Hepatocyte (in vitro differentiated cells): ENCODE data around the gene HERC2.

Experiments
- CTCF ChIP-seq: fragments of 200-600 bp; sonication (generic); IDR thresholded peaks from 2 replicates; pipeline ENCODE4 v1.5.1; 2016; ENCODE audit warnings: antibody characterized with exemption, mild to moderate bottlenecking; ENCODE audit not compliant: poor library complexity
- EZH2 ChIP-seq: fragments of 200-600 bp; sonication (generic); IDR thresholded peaks from 2 replicates; pipeline ENCODE4 v1.6.1; 2016; ENCODE audit warnings: antibody characterized with exemption, mild to moderate bottlenecking, borderline replicate concordance
- EZH2phosphoT487 ChIP-seq: fragments of 200-600 bp; sonication (generic); IDR thresholded peaks from one replicate; pipeline ENCODE4 v1.6.1; 2018; ENCODE audit warnings: antibody characterized with exemption, mild to moderate bottlenecking, low read depth, moderate library complexity; ENCODE audit not compliant: unreplicated experiment, severe bottlenecking

GRCh38 chr15:28192772-28193171 is 129.2 kb downstream of the HERC2 start:
- TF ChIP-seq CTCF: no peak
- TF ChIP-seq EZH2: no peak
- no peak for TF ChIP-seq EZH2phosphoT487
